ENCODE data around the gene FOXO3.

DNA sequence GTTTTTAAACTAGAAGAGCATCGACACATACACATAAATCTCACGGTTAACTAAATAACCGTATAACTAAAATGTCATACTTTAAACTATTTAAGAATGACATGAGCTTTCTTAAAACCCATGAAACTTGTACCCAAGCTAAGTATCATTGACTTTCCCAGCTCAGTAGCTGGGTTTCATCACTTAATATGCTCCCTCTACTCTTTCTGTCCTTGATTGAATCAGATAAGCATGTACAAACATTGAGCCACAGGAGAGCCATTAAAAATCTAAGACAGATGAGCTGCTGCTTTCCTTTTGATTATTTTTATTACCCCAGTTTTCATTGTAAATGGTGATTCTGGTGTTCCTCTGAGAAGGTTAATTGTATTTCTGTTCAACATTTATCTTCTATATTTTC is 115.8 kb downstream of the FOXO3 start:
- TF ChIP-seq, protein P1, sequence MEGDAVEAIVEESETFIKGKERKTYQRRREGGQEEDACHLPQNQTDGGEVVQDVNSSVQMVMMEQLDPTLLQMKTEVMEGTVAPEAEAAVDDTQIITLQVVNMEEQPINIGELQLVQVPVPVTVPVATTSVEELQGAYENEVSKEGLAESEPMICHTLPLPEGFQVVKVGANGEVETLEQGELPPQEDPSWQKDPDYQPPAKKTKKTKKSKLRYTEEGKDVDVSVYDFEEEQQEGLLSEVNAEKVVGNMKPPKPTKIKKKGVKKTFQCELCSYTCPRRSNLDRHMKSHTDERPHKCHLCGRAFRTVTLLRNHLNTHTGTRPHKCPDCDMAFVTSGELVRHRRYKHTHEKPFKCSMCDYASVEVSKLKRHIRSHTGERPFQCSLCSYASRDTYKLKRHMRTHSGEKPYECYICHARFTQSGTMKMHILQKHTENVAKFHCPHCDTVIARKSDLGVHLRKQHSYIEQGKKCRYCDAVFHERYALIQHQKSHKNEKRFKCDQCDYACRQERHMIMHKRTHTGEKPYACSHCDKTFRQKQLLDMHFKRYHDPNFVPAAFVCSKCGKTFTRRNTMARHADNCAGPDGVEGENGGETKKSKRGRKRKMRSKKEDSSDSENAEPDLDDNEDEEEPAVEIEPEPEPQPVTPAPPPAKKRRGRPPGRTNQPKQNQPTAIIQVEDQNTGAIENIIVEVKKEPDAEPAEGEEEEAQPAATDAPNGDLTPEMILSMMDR (IDR thresholded peaks at IDR 0.05) = no peak
- TF ChIP-seq POLR2A (IDR thresholded peaks at IDR 0.05) = no peak

Data from uterus (tissue), 2 donors.